GM18505 (cell line): Measurements from ENCODE around the gene TSC2.

Experiments used
- ATAC-seq: cut with Tn5 transposase; IDR thresholded peaks from one replicate; pipeline ENCODE4 v1.9.1; 2021; ENCODE audit not compliant: unreplicated experiment
- POLR2A ChIP-seq: IDR thresholded peaks from 4 replicates; pipeline ENCODE4 v1.6.1; 2011; ENCODE audit warnings: borderline replicate concordance; ENCODE audit not compliant: insufficient read depth, insufficient read length; ENCODE audit errors: extremely low read depth

TSC2 gene

DNA sequence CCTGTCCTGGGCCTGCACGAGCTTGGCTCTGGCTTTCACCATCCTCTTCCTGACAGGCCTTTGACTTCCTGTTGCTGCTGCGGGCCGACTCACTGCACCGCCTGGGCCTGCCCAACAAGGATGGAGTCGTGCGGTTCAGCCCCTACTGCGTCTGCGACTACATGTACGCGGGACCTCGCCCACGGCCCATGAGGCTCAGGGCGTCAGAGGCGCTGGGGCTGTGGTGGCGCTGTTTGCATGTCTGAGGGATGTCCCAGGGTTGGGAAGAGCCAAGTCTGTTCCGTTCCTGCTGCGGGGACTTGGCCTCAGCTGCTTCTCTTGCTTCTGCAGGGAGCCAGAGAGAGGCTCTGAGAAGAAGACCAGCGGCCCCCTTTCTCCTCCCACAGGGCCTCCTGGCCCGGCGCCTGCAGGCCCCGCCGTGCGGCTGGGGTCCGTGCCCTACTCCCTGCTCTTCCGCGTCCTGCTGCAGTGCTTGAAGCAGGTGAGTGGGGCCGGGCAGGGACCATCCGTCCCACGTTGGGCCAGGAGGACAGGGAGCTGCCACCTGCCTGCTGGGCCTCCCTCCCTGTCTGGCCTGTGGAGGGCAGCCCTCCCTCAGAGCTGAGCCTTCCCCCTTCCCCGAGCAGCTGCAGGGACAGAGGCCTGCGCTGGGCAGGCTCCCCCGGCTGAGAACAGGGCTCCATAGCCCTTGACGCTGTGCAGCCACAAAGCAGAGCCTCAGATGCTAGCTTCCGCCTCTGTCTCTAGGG, 23.8 kb downstream of the TSC2 start:
- no peak for ATAC-seq
- no peak for TF ChIP-seq POLR2A

DNA sequence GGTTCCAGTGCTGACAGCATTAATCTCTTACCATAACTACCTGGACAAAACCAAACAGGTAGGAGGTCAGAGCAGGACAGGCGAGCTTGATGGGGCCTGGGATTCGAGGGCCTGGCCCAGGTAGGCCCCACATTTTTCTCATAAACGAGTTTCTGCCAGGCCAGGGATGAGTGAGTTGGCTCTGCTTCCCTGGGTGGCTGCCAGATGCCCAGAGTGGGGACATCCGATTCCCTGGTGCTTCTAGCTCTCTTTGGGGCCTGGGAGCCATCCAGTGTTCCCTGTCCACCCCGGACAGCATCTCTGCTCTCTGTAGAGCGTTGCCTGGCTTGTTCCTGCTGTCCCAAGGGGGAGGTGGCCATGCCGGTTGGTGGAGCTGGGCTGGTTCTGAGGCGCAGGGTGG, 25.1 kb downstream of the TSC2 start:
- no peak for TF ChIP-seq POLR2A
- ATAC-seq = no peak

DNA sequence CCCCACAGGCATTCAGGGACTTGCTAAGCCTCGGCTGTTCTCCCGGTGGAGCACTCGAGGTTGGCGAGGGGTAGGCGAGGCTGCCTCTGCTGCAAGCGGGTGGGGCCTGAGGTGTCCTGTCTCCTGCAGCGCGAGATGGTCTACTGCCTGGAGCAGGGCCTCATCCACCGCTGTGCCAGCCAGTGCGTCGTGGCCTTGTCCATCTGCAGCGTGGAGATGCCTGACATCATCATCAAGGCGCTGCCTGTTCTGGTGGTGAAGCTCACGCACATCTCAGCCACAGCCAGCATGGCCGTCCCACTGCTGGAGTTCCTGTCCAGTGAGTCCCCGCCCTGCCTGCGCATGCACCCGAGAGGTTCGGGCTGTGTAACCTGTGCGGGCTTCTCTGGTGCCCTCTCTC, 26.3 kb downstream of the TSC2 start:
- no peak for ATAC-seq
- no peak for TF ChIP-seq POLR2A

DNA sequence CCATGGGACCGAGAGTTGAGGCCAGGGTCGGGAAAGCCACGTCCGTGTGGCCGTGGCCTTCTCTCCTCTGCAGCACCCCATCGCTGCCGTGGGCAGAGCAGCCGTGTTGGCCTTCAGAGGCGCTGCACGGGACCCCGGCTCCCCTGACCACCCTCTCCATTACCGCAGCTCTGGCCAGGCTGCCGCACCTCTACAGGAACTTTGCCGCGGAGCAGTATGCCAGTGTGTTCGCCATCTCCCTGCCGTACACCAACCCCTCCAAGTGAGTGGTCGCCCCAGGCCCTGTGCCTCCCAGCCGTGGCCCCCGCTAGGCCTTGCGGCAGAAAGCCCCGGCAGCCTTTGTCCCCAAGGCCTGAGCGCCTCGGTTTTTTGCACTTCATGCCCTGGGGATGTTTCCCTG, 27.8 kb downstream of the TSC2 start:
- TF ChIP-seq POLR2A = no peak
- no peak for ATAC-seq

DNA sequence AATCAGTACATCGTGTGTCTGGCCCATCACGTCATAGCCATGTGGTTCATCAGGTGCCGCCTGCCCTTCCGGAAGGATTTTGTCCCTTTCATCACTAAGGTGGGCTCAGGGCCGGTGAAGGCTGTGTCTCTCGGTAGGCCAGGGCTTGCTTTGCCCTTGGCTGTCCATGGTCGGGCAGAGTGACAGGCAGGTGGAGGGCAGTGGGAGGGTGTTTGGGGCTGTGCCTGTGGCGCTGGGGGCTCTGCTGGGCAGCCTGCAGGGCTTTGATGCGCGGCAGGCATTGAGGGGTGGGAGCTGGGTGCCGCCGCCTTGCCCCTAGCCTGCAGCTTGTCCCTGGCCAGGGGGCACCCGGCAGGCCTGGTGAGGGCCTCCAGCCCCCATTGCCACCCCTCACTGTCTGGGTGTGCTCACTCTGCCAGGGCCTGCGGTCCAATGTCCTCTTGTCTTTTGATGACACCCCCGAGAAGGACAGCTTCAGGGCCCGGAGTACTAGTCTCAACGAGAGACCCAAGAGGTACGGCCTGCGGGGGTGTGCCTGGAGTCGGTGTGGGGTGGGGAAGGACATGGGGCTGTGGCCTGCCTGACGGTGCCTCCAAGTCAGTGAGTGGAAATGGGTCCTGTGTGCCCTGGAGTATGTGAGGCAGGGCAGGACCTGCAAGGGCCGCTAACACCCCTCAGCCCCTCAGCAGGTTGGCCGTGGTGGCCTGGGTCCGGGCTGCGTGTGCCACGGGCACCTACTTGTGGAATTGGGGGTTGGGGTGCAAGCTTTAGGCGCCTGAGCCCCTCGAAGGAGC, 28.5 kb downstream of the TSC2 start:
- TF ChIP-seq POLR2A = no peak
- no peak for ATAC-seq

DNA sequence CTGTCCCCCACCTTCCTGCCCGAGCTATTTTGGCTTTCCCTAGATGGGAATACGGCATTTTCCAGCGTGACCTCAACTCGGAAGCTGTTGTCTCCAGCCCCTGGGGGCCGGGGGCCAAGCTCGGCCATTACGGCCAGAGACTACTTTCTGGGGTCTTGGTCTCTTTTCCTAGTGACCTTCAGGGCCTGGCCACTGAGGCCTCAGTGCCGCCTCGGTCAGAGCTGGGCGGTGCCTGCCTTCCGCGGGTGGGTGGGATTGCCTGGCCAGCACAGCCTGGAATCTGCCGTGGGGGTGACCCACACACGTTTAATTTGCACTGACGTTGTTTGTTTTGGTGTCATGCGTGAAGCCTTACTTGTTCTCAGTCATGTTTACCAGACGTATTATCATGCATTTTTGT, 29.2 kb downstream of the TSC2 start:
- no peak for TF ChIP-seq POLR2A
- ATAC-seq = no peak

DNA sequence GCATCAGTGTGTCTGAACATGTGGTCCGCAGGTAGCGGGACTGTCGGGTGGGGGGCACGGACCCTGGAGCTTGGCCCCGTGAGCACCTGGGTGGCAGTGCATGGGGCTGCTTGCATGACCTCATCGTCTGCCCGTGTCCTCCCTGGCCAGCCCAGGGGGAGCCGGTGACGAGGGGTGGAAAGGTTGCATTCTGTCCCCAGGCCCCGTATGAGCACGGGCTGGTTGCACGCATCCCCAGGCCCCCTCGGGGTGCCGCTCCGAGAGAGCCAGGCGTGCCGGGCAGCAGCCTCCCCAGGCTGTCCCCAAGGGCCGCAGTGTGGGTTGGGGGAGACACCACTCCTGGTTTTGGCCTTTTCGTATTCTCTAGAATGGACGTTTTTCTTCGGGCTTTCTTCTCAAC, 29.9 kb downstream of the TSC2 start:
- no peak for TF ChIP-seq POLR2A
- no peak for ATAC-seq

DNA sequence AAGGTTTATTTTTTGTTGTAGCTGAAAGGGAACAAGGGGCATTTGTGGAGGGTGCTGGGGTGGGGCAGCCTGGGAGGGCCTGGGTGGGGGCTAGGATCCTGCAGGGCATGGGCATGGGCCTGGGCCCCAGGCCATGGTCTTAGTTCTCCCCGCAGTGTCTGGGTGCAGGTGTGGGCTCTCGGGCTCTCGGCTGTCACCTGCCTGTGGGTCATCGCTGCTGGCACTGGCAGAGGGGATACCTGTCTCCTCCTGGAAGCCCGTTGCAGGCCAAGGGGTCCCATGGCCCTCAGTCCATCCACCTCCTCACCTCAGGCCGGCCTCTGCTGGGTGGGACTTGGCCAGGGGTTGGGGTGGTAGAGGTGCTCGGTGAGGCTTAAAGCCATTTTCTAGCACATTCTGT, 30.3 kb downstream of the TSC2 start:
- TF ChIP-seq POLR2A = no peak
- no peak for ATAC-seq

DNA sequence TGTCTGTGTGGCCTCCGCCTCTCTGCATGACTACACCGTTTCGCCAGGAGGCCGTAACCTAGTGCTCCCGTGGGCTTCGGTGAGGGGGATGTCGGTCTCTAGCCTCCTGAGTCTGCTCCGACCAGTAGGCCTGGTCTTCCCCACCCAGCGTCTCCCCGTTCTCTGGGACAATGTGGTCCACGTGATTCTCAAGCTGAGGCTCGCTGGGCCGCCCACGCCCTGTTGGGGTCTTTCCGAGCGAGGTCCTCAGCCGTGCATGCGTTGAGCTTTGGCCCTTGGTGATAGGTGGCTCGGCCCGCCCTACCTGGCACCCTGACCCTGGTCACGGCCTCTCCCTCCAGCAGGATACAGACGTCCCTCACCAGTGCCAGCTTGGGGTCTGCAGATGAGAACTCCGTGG, 30.9 kb downstream of the TSC2 start:
- ATAC-seq = no peak
- no peak for TF ChIP-seq POLR2A

DNA sequence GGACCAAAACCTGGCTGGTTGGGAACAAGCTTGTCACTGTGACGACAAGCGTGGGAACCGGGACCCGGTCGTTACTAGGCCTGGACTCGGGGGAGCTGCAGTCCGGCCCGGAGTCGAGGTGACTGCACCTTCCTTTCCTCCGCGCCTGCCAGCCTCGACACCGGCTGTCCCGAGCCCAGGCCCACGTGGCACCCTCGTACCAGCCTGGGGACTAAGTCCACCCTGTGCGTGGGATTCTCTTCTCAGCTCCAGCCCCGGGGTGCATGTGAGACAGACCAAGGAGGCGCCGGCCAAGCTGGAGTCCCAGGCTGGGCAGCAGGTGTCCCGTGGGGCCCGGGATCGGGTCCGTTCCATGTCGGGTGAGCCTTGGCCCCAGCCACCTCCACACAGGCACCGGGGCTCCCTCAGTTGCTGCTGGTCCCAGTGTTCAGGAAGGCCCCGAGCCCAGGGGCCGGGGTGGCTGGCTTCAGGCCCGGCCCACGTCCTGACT, 31.6 kb downstream of the TSC2 start:
- no peak for TF ChIP-seq POLR2A
- no peak for ATAC-seq

DNA sequence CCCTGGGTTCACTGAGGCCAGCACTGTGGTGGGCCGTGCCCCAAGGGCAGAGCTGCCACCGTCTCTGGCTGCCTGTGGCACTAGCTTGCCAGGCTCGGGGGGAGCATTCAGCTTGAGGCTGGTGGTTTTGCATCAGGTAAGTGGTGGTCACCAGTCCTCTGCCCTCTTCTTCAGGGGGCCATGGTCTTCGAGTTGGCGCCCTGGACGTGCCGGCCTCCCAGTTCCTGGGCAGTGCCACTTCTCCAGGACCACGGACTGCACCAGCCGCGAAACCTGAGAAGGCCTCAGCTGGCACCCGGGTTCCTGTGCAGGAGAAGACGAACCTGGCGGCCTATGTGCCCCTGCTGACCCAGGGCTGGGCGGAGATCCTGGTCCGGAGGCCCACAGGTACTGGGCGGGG, 32.2 kb downstream of the TSC2 start:
- ATAC-seq = no peak
- TF ChIP-seq POLR2A = no peak

DNA sequence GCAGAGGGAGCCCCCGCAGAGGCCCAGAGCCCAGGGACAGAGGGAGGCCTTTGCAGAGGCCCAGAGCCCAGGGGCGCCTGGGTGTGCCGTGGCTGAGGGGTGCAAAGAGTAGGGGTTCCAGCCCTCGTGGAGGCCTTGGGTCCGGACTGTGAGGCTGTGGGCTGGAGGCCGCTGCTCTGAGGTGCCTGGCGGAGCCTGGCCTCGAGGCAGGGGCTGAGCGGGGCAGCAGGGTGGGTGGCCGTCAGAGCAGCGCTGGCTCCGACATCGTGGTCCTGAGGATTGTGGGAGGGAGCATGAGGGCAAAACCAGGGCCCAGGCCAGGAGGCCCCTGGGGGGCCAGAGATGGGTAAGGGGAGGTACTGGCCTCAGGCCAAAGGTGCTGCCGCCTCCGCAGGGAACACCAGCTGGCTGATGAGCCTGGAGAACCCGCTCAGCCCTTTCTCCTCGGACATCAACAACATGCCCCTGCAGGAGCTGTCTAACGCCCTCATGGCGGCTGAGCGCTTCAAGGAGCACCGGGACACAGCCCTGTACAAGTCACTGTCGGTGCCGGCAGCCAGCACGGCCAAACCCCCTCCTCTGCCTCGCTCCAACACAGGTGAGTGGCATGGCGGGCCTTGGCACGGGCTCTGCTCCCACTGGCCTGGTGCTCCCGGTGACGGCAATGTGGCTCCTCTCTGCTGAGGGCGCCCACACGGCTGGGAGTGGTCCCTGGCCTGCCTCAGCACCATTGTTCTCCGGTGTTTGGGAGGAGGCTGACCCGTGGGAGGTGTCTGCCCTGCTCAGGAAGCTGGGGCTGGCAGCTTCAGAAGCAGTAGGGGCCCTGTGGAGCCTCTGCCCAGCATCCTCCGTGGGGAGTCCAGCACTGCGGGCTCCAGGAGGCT, 33.7 kb downstream of the TSC2 start:
- TF ChIP-seq POLR2A = no peak
- ATAC-seq = no peak
